Parietal lobe (tissue), 2 donors: ENCODE measurements around the gene RNFT2. TPM values are rescaled to one million over a fixed set of nuclear protein-coding genes. Genes with fewer than 3 reads are reported as not detected.

Experiments used
- small RNA-seq: library from RNA; depleted of rRNA; stranded (forward); fragments of <200 nt; gene quantifications from one replicate; pipeline ENCODE3, GENCODE V24; 2014; ENCODE audit warnings: low replicate concordance
- total RNA-seq: library from RNA; depleted of rRNA; stranded (reverse); fragments of >200 nt; gene quantifications from one replicate; pipeline ENCODE4 v1.2.3, GENCODE V29; 2014

Gene RNFT2, protein sequence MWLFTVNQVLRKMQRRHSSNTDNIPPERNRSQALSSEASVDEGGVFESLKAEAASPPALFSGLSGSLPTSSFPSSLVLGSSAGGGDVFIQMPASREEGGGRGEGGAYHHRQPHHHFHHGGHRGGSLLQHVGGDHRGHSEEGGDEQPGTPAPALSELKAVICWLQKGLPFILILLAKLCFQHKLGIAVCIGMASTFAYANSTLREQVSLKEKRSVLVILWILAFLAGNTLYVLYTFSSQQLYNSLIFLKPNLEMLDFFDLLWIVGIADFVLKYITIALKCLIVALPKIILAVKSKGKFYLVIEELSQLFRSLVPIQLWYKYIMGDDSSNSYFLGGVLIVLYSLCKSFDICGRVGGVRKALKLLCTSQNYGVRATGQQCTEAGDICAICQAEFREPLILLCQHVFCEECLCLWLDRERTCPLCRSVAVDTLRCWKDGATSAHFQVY
- total RNA-seq = 42.9 TPM

DNA sequence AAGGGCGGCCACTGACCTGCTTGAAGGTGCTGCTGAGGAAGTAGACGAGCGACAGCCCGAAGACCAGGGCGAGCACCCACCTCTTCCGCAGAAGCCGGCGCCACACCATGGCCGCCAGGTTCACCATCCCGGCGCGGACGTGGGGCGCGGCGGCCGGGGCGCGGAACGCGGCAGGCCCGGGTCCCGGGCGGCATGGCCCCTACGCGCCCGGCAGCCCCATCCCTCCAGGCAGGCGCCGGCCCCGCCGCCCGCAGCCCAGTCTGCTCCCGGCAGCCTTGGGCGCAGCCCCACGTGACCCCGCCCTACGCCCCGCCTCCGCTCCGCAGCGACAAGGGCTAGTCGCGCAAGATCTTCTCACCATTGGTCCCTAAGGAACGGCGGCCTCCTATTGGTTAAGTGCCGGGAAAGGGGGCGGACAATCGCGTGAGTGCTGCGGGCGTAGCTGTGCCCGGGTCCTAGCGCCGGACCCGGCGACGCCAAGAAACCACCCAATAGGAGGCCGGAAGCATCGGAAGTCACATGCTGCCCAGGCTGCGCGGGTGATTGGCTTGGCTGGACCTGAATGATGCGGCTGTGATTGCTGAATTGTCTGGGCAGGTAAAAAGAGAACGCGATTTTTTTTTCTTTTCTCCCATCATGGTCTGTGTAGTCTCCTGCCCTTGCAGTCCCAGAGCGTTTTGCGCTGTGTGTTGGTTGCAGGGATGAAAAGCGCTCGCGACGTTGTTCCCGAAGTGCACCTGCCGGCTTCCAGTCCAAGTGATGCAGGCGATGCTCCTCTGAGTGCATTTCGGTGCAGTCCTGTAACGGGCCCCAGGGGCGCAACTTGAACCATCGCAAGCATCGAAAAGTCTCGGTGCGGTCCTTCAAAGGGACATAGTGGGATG is at the start of gene RNFT2, which contains the start of gene SPRING1:
TSS of gene RNFT2 (plus strand) at position 542 of the 884 bp plus-strand sequence. CDS start 2,183 bp downstream, outside the sequence.
TSS of gene SPRING1 (minus strand) at position 296 of the 884 bp plus-strand sequence. CDS start at position 127, 169 bp downstream.

DNA sequence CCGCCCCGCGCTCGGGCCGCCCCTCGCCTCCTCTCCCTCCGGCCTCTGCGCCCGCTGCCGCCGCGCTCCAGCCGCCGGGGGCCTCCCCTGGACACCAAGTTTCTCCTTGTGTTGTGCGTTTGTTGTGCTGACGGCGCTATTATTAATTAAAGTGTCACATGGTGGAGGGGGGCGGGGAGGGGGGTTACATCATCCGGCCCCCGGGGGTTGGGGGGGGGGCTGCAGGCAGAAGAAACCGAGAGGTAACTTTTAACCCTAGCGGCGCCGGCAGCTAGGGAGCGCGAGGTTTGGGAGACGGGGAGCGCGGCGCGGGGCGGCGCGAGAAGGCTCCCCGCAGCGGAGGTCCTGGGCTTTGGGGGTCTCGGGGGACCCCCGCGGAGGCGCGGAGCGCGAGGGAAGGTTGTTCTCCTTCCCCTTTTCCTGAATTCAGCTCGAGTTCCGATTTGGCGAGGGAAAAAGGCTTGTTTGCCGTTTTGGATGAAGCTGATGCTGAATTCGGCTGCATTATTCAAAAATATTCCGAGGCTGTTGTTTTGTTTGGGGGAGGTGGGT is 143.3 kb downstream of the RNFT2 start, which contains the start of gene HRK:
TSS of gene HRK (minus strand) at position 117 of the 552 bp plus-strand sequence. CDS start 134 bp downstream, outside the sequence.

Small RNAs within 50 kb of the gene (small RNA-seq; reads per million reads assigned to genes)
- not detected for gene RNU6-558P

Other genes starting within 250 kb of the RNFT2 start
- gene MAP1LC3B2, start 178.9 kb upstream of the RNFT2 start, total RNA-seq = 4.1 TPM
- 22.2 TPM for gene SPRING1, start 246 bp upstream of the RNFT2 start, total RNA-seq
- 0.31 TPM for gene HRK, start 143.1 kb downstream of the RNFT2 start, total RNA-seq
- 19.4 TPM for gene FBXW8, start 172.6 kb downstream of the RNFT2 start, total RNA-seq